HG02884 (cell line): ENCODE data around the gene SLC15A4.
A peak's percentile ranks its signal among the peaks of the same experiment; 100 is the strongest.

Experiments
- ATAC-seq: cut with Tn5 transposase; IDR thresholded peaks from one replicate; pipeline ENCODE4 v1.9.1; 2021; ENCODE audit warnings: mild to moderate bottlenecking, moderate library complexity; ENCODE audit not compliant: unreplicated experiment

SLC15A4 gene

DNA sequence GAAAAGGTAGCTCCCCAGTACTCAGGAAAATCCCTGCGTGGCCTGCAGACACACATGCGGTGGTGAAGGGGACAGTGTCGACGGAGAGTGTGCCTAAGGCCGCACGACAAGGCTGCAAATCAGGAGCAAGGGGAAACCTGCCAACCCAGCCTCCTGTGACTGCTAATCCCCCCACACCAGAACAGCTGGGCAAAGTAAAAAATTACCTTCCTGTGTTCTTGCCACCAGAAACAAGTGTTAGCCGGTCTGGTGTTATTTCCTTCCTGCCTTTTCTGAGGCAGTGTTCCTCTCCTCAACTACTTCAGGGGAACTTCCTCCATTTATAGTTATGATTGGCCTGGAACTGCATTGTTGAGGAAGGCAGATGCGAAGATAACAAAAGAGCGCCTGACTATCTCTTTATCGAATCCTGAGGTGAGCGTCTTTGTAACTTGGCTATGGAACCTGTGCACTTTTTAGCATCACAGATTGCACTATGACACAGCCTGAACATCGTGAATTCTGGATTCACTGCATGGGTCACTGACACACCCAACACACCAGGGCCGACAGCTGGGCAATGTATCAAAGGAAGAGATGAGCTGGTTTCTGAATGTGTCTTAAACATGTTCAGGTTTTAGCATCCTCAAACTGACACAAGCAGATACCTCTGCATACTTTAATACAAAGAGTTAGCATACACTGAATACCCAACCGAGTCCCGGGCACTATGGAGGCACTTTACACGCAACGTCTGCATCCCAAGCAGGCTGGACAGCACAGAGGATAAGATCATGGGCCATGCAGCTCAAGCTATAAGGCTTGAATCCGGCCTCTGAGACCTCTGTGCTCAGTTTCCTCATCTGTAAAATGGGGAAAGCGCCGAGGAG lies 28.9 kb downstream of the SLC15A4 start:
- peak; percentile 33 for ATAC-seq

DNA sequence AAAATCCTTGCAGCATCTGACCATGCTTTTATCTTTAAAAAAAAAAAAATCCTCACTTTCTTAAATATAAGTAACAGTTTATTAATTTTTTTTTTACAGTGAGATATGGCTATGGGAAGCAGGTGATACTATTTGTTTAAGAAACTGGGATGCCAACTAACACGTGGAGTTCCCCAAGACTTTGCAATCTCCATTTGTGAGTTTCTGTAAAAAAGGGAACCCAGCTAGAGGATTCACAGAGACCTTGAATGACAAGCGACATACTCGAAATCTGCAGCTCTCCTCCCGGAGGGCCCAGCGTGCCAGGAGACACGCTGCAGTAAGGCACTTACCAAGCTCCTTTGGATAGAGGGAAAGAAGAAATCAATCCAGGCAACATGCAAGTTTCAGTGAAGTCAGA lies 30.1 kb downstream of the SLC15A4 start:
- no peak for ATAC-seq

DNA sequence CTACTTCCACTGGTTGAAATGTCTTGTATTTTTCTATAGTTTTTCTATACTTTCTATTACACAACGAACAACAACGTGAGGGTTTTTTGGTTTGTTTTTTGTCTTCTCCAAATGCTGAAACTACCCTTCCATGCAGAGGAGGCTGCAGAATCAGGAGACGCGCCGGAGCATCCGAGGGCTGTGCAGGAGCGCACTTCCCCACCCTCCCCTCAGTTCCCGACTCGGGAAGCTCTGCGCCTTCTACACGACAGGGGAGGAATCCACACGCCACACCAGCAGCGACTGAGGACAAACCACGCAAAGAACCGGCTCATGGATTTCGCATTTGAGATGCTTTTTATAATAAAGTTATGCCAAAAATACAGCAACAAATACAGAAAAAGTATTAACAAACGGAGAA lies 30.9 kb downstream of the SLC15A4 start:
- ATAC-seq = no peak

DNA sequence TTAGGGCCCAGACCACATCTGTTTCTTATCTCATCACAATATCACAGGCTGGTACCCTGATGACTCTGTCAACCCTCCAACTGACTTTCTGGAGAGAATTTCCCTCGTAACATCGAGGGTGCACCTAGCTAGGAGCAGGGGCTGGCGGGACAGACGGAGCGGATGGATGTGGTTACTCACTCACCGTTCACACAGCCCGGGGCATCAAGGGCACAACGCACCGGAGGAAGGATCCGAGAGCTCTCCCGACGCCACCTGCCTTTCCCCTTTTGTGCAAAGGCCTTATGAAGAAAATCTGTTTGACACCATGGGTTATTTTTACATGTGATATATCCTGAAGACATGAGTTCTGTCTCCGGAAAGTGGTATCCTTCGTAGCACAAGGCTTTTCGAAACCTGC lies 31.4 kb downstream of the SLC15A4 start:
- ATAC-seq = no peak

DNA sequence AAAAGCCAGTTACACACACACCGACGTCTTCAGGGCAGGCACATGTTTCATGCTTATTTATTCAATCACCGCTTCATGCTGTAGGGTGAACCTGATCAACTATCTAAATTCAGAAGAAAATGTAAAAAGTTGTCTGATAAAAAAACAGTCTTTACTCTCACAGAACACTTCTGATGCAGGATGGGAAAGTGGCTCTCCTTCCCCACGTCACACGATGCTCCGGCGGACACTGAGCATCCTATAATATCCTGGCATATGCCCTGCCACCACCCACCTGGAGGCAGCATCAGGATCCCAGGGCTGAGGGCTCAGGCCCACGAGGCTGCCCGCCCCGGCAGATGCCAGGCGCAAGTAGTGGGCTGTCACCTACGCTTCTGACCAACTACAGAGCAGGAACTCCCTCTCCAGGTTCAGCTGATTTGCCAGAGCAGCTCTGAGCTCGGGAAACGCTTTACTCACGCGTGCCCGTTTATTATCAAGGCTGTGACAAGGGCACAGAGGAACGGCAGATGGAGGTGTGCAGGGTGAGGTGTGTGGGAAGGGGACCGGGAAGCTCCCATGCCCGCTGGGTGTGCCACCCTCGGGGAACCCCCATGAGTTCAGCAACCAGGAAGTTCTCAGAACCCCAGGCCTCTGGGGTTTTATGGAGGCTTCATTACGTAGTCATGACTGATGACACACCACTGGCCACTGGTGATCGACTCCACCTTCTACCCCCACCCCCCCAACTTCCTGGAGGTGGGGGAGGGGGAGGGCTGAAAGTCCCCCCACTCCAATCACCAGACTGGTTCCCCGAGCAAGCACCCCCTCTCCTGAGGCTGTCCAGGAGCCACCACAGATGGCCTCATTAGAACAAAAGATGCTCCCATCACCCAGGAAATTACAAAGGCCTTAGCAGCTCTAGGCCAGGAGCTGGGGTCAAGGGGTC lies 32.1 kb downstream of the SLC15A4 start:
- no peak for ATAC-seq

DNA sequence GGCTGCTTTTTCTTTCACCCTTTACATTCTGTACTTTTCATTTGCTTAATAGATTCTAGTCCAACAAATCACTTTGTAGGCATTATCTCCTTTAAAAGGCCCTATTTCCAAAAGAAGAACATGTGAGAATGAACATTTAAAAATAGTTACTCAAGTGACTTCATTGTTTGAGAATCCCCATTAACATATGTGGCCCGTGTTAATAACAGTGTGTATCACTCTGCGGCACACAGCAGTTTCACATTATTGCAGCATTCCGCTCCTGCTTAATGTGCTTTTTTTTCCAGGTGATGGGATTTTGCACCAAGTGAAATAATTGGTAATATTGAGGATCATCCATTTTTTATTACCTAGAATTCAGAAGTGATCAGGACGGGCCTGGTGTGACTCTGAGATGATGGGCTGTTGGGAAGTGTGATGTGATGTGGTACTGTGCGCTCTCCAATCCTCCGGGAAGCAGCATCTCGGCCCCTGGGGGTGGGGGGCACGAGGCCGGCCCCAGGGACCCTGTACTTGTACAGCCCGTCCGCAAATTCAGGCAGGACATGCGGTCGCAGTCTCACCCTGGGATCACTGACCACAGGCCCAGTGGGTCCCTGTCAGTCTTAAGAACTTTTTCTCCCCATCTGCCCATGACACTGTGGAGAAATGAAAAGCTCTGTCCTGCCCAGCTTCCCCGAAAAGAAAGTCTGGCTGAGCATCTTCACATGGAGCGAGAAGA lies 32.9 kb downstream of the SLC15A4 start:
- no peak for ATAC-seq

DNA sequence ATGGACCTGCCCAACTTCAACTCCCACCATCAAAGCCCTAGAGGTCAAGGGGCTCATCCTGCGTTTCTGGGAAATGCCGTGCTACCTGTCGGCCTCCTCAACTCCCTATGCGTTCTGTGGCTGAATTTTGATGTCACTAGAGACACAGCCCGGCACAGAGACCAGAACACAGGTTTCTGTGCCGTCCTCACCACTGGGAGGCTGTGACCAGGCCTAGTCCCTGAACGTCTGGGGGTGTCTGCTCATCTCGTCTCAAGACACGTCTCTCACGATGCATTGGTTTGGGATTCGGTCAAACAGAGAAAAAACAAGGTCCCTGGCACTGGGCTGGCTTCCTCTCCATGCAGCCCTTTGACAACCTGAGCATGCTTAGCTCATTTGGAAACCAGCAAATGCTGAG lies 33.5 kb downstream of the SLC15A4 start:
- ATAC-seq = no peak

DNA sequence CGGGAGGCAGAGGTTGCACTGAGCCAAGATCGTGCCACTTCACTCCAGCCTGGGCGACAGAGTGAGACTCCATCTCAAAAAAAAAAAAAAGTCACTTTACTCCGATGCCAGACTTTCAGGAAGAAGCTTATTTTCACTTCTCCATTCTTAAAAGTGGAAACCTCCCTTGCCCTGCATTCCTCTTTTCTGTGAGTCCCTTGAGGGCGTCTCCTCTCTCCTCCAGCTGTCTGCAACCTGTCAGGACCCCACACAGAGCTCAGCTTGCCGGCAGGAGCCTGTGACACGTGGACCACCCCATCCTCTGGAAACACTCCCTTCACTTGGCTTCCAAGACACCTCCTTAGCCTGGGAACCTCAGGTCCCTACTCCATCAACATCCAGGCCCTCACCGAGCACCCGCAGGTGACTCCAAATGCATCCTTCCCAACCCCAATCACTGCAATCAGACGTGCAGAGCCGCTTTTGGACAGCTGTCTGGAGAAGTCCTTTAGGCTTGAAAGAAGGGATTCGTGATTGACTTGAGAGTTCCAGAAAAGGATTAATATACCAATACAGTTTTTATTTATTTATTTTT lies 34.3 kb downstream of the SLC15A4 start:
- no peak for ATAC-seq

DNA sequence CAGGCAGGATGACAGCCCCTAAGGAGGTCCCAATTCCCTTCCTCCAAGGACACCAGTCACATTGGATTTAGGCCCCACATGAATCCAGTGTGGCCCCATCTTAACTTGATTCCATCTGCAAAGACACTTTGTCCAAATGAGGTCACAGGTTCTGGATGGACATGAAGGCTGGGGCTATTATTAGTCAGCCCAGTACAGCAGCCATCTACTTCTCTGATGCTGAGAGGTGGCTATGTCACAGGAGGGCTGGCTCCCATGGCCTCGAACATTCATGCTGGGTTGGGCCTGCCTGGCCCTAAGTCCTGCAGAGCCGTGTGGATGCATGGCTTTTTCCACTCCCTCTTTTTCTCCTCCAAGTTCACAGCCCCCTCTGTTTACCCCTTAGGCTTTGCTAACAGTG lies 35.9 kb downstream of the SLC15A4 start:
- no peak for ATAC-seq

DNA sequence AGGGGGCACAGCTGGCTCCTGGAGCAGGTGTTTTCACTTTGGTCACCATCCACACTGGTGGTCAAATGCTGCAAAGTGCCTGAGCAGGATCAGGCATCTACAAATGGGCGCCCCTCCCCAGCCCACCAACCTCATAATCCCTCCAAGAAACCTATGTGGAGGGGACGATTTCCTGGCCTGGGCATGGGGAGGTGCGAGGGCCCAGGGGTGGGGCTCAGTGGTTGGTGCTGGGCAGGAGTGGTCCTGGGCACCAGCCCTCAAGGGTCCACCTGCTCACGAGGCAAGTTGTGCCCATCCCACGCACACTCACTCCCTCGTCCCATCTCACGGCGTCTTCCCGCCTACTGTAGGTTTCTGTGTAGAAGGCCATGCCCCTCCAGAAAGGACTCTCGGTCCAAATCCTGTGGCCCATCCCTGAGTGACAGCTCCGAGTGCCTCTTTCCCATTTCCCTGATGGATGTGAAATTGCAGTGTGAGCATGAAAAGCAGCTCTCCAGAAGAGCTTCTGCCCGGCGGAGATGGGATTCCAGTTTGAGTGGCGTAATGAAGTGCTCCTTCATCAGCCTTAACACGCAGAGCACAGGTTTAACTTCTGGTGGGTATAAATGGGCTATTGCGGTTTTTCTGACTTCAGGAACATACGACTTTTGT lies 36.9 kb downstream of the SLC15A4 start:
- no peak for ATAC-seq

DNA sequence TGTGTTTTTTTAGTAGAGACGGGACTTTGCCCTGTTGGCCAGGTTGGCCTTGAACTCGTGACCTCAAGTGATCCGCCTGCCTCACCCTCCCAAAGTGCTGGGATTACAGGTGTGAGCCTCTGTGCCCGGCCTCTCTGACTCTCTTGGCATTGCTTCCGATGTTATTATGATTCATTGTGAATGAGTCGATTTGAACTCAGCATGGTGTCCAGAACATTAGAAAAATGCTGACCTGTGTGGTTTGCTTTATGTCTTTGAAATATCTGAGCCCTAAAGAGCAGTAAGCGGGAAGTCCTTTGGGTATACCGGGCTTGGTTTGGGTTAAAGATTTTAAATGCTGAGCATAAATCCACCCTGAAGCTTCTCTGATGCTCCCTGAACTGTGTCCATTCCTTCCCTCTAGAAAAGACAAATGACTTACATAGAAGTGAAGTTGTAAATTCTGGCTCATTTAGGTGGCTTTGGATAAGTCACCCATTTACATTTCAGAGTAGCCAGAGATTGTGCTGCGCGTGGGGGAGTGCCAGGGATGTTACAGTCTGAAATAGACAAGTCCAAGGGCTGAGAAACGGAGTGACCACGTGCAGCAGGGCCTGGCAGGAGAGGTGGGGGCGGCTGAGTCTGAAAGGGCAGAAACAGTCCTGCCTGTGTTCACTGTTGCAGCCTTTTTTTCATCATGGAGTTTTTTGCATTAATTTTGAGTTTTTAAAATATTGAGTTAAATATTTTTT lies 39.6 kb downstream of the SLC15A4 start:
- ATAC-seq = no peak

DNA sequence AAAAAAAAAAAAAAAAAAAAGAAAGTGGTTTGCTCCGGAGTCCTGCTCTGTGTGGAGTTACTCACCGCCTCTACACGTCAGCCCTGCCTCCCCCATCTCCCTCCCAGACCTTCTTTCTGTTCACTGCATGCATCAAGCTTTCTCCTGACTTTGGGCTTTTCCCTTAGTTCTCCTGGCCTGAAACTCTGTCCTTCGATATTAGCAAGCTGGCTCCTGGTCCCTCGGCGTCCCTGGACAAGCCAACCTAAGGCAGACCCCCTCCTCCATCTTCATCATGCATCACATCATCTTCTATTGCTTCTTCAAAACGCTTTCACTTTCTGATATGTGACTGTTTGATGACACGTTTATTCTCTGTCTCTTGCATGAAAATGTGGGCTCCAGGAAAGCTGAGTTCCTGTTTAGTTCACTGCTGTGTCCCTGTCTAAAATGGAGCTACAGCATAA lies 40.6 kb downstream of the SLC15A4 start:
- ATAC-seq = peak; percentile 80

DNA sequence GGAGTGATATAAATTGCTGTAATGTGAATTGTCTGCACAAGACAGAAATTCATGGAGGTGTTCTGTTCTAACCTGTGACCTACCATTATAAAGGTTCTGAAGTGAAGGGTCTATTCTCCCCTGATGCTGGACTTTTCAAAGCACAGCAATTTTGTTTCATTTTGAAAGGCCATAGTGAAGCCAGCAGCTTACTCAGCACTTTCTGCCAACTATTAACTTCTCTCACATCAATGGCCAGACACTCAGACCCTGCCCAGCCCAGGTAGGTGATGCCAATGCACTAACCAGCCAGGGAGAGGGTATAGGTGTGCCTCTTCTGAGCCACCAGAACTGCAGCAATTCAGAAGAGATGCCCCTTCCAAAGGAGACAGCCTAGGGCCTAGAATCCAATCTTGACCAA lies 43.9 kb downstream of the SLC15A4 start:
- no peak for ATAC-seq

DNA sequence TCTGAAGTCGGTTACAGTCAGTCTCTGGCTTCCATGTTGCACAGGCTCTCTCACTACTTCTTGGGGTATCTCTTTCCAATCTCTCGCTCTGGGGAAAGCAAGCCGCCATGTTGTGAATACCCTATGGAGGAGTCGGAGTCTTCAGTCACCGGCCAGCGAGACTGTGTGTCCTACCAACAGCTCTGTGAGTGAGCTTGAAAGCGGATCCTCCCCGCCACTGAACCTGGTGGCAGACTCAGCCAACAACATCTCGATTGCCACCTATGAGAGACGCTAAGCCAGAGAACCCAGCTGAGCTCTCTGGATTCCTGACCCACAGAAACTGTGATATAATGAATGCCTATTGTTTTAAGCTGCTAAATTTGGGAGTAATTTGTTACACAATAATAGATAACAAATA lies 51.5 kb downstream of the SLC15A4 start:
- ATAC-seq = no peak

DNA sequence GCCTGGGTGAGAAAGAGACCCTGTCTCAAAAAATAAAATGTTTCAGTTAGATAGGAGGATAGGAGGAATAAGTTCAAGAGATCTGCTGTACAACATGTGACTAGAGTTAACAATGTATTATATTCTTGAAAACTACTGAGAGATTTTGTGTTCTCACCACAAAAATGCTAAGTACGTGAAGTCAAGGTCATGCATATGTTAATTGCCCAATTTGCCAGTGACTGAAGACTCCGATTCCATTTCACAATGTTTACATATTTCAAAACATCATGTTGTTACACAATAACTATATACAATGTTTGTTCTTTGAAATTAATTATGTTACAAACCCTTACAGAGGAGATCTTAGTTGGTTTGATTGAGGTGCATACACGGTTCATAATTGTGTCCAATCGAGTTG lies 52.1 kb downstream of the SLC15A4 start:
- no peak for ATAC-seq

DNA sequence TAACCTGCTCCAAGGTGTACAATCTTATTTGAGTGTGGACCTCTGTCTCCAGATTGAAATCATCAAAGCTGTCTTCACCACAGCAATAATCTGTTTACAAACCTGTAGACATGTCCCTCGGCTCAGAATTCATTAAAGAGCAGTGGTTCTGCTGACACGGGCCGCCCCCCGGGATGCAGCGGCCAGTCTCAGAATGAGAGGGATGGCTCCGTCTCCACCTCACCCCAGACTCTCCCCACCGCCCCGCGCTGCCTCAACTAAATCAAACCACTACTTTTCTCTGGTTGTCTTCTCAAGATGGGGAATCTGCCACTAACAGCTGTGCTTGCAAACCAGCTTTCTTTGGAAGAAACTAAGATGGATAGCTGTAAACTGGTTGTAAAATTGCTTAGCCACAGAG lies 56.2 kb downstream of the SLC15A4 start:
- ATAC-seq = no peak

DNA sequence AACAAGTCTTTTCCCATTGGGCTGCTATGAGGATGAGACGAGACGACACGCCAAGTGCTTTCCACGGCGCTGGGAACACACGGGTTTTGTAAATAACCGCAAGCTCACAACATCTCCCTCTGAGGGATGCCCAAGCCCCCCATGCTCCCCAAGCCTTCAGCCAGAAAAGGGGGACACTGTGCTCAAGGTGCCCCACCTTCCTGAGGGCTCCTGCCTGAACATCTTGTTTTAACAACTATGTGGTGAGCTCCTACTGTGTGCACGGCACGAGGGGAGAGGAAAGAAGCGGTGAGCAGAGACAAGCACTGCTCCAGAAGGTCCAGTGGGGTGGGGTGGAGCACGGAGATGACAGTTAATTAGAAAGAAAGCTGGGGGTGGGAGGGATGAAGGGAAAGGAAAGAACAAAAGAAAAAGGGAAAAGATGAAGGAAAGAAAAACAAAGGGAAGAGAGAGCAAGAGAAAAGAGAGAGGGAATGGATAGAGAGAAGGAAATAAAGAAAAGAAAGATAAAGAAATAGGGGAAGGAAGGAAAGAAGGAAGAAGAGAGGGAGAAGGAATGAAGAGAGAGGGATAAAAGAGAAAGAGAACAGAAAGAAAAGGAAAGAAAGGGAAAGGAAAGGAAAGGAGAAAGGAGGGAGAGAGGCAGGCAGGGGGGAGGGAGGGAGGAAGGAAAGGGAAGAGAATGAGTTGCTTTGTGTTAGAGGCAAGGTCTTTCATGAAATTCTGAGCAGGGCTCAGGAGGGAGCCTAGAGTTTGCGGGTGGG lies 56.8 kb downstream of the SLC15A4 start:
- no peak for ATAC-seq

DNA sequence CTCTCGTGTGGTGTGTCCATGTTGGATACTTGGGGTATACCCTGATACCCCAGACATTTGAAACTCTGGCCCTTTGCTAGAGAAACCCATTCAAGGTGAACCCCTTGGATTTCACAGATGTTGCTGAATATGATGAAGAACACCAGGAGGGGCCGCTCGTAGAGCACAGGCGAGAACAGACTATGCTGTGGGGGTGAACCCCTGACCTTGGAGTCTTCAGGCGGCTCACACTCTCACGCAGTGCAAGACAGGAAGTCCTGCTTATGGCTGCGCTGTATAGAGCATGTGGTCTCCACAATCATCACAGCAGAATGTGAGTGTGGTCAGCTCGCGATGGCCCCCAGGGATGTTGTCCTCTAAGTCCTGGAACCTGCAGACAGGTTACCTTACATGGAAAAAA lies 60.4 kb downstream of the SLC15A4 start:
- no peak for ATAC-seq

DNA sequence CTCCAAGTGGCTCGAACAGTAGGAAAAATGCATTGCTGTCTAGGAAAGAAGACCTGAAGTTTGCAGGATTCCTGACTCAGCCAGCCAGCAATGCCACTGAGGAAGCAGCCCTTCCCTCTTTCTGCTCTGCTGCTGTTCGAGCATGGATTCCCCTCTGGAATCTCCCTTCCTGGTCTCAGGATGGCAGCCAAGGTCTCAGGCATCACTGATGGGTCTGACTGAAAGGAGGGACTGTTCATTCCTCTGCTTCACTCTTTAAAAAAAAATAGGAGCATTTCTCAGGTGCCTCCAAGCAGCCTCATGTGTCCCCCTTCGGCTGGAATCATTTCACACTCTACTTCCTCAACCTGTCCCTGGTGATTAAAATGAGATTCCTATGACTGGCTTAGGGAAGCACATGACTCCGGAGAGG lies 62.4 kb downstream of the SLC15A4 start:
- no peak for ATAC-seq
